Ovary (tissue), 9 donors: ENCODE measurements around the gene MKI67. TPM values are rescaled to one million over a fixed set of nuclear protein-coding genes. Genes with fewer than 3 reads are reported as not detected.

Source experiments
- DNase-seq, 5 donors: peaks; one replicate each; pipeline ENCODE4 v3.0.0-alpha.2; 2019 to 2020
- H3K27ac ChIP-seq, 2 donors: fragments of 200-600 bp; one replicate each; pipeline versions ENCODE4 v1.5.1 to v1.8.0; 2019 to 2022
- H3K27me3 ChIP-seq: fragments of 200-600 bp; one replicate; pipeline ENCODE4 v1.8.0; 2022
- H3K36me3 ChIP-seq: fragments of 200-600 bp; sonication (generic); one replicate; pipeline ENCODE4 v1.5.1; 2019
- H3K4me1 ChIP-seq: one replicate; pipeline ENCODE4 v1.8.1; 2013; ENCODE audit warnings: mild to moderate bottlenecking, moderate library complexity; ENCODE audit not compliant: insufficient read depth
- H3K4me3 ChIP-seq: fragments of 200-600 bp; sonication (generic); one replicate; pipeline ENCODE4 v1.5.1; 2017
- H3K9me3 ChIP-seq, 2 donors: fragments of 200-600 bp in 1 of 2; sonication (generic) in 1 of 2; one replicate each; pipeline versions ENCODE4 v1.5.1 to v1.8.1; 2013 to 2019; ENCODE audit warnings: mild to moderate bottlenecking in 1 of 2, moderate library complexity in 1 of 2
- EP300 ChIP-seq: sonication (generic); formaldehyde crosslinking; IDR thresholded peaks from one replicate; pipeline ENCODE4 v1.6.1; 2017; ENCODE audit warnings: antibody characterized with exemption
- POLR2A ChIP-seq: fragments of 450-650 bp; IDR thresholded peaks from one replicate; pipeline ENCODE4 v1.6.1; 2017; ENCODE audit warnings: antibody characterized with exemption, mild to moderate bottlenecking, moderate library complexity
- WGBS, 3 donors: extraction: QIAGEN DNeasy Blood & Tissue Kit in 1 of 3; methylation state at CpG; one replicate each; pipeline versions ENCODE4 v1.1.5 to v1.1.7; 2013 to 2017; 5-methylcytosine and 5-hydroxymethylcytosine counted together
- intact Hi-C, 4 donors: fragments of 100-400 bp; cut with DNase I; formaldehyde crosslinking; loops; one replicate each; pipeline versions ENCODE4 v1.11.0 to v1.15.1; 2022 to 2023
- polyA plus RNA-seq, 2 donors: library from polyadenylated mRNA; stranded (reverse); fragments of 200-250 nt in 1 of 2; fragments of 350-450 nt in 1 of 2; fragmentation: Illumina TruSeq in 1 of 2; extraction: RNeasy Lipid Tissue Mini Kit (QIAGEN cat#74804) in 1 of 2; gene quantifications; one replicate each; pipeline ENCODE4 v1.2.3, GENCODE V29; 2013 to 2014
- total RNA-seq, 7 donors: library from RNA; depleted of rRNA in 2 of 7; stranded (reverse); fragments of >200 nt in 2 of 7; fragmentation: NEBNext Ultra II Directional in 3 of 7; extraction: Animal tissue kit (Norgen Biotek cat#: 25700) in 3 of 7; gene quantifications; one replicate each; pipeline versions ENCODE4 v1.1.0 to v1.2.4, GENCODE V29; 2016 to 2023
- TF ChIP-seq, protein P1 (sequence below), 3 donors: fragments of 450-650 bp in 2 of 3; fragments of 200-600 bp in 1 of 3; IDR thresholded peaks; one replicate each; pipeline versions ENCODE4 v1.5.1 to v1.8.0; 2016 to 2022; ENCODE audit warnings: antibody characterized with exemption in 3 of 3, mild to moderate bottlenecking in 1 of 3
- donor health status: DM: no; HTN: no; CAD: no; lungs with moderate emphysema.
- donor health status: DM: no; HTN: no; CAD: no.
- donor health status: Bipolar disorder and iron deficiency.
- donor health status: DM: yes; HTN: yes; CAD: no.
- donor health status: DM: no; HTN: no; CAD: no.
- donor health status: DM: yes; HTN: yes; CAD: no.

MKI67 gene
- total and polyA plus RNA-seq, 9 donors: 0.10 to 3.6 (median 0.71) TPM; not detected in 1

DNA sequence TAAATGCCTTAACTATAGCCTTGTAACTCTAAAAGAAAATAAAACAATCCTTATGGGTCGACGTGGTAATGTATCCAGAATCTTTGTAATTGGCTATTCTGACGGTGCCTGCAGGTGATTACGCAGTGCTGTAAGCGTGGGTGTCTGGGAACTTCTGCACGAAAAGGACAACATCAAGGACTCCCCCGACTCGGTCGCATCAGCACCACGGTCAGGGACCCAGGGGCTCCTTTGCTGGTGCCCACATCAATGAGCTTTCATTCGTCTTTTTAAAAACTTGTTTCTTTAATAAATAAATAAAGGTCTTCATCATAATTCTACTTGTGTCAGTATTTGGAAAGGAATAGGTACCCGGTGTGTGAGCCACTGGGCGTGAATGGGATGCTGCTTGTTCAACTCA, 13.2 kb downstream of the MKI67 start:
- Histone ChIP-seq H3K9me3 (no peaks in the 10 kb centered on the region), H3K4me1 (no peaks in the 10 kb centered on the region), H3K4me3 (no peak overlapping the region), H3K27ac (no peak overlapping the region), H3K27me3 (no peaks in the 10 kb centered on the region), H3K36me3 (no peaks in the 10 kb centered on the region)
- no peak for TF ChIP-seq EP300
- TF ChIP-seq, protein P1, sequence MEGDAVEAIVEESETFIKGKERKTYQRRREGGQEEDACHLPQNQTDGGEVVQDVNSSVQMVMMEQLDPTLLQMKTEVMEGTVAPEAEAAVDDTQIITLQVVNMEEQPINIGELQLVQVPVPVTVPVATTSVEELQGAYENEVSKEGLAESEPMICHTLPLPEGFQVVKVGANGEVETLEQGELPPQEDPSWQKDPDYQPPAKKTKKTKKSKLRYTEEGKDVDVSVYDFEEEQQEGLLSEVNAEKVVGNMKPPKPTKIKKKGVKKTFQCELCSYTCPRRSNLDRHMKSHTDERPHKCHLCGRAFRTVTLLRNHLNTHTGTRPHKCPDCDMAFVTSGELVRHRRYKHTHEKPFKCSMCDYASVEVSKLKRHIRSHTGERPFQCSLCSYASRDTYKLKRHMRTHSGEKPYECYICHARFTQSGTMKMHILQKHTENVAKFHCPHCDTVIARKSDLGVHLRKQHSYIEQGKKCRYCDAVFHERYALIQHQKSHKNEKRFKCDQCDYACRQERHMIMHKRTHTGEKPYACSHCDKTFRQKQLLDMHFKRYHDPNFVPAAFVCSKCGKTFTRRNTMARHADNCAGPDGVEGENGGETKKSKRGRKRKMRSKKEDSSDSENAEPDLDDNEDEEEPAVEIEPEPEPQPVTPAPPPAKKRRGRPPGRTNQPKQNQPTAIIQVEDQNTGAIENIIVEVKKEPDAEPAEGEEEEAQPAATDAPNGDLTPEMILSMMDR (IDR thresholded peaks at IDR 0.05): no peak
- no peak for TF ChIP-seq POLR2A
- intact Hi-C loops: no loop called here
- DNase-seq: no peak
- 87 to 90% (median 89%) methylated on average over 13 of the region's 13 CpGs for WGBS, 3 donors

DNA sequence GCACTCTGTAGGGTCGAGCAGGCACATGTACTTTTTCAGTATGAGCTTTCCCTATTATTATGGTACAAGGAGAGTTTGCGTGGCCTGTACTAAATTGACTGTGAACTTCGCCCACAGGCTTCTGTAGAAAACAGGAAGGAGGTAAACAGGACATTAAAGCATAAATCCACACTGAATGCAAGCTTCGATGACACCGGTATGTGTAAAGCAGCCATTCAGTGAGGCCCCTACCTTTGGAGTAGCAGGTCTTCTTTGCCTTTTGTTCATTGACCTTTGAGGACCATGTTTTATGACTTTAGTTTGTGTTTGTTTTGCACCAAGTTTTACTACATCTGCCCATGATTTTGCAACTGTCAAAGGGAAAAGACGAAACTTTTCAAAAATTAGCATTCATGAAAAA, 14.5 kb downstream of the MKI67 start:
- Histone ChIP-seq H3K9me3 (no peaks in the 10 kb centered on the region), H3K27ac (no peak overlapping the region), H3K4me3 (no peak overlapping the region), H3K36me3 (no peaks in the 10 kb centered on the region), H3K4me1 (no peaks in the 10 kb centered on the region), H3K27me3 (no peaks in the 10 kb centered on the region)
- 93 to 95% (median 95%) methylated on average over 6 of the region's 6 CpGs for WGBS, 3 donors
- intact Hi-C loops: no loop called here
- DNase-seq: no peak
- TF ChIP-seq, protein P1 (IDR thresholded peaks at IDR 0.05): no peak
- TF ChIP-seq POLR2A (no peak), EP300 (no peak)

DNA sequence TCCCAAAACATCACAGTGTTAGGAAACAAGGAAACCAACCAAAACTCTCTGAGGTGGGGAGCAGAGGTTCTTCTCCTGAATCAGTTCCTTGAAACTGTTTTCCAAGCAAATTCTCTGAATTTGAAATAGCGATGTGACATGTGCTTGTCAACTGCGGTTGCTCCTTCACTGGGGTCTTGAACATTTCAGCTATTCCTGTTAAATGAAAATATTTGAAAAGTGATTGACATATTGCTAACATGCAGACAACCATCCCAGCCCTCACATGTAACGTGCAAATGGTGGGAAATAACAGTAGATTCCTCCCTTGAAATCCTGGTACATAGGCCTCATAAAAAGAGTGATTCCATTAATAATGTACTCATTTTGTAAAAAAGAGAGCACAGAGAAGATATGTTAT, 15.9 kb downstream of the MKI67 start:
- intact Hi-C loops: no loop called here
- no peaks in the 10 kb centered on the region for H3K36me3 ChIP-seq
- no peaks in the 10 kb centered on the region for H3K27me3 ChIP-seq
- H3K4me1 ChIP-seq: no peaks in the 10 kb centered on the region
- H3K4me3 ChIP-seq: no peak overlapping the region
- H3K9me3 ChIP-seq: no peaks in the 10 kb centered on the region
- H3K27ac ChIP-seq: no peak overlapping the region
- 96 to 100% (median 96%) methylated on average over 3 of the region's 3 CpGs for WGBS, 3 donors
- TF ChIP-seq POLR2A (no peak), EP300 (no peak)
- TF ChIP-seq, protein P1 (IDR thresholded peaks at IDR 0.05): no peak
- DNase-seq: no peak

DNA sequence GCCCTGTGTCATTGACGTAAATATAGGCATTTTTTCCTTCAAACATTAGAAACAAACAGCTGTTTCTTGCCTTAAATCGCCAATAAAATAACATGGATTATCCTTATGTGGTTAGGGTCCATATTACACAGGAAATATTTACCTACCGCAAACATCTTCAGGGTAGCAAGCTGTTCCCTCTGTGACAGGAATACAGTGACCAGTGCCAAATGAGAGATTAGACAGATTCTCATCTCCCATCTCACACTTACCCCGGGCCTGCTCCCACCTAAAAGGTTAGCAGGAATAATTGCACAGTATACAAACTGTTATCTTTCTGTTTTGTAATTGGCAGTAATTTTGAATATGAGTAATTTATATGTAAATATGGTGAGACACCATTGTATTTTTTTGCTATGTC, 16.5 kb downstream of the MKI67 start:
- DNase-seq: no peak
- Histone ChIP-seq H3K36me3 (no peaks in the 10 kb centered on the region), H3K9me3 (no peaks in the 10 kb centered on the region), H3K4me1 (no peaks in the 10 kb centered on the region), H3K27me3 (no peaks in the 10 kb centered on the region), H3K27ac (no peak overlapping the region), H3K4me3 (no peak overlapping the region)
- no peak for TF ChIP-seq POLR2A
- TF ChIP-seq, protein P1 (IDR thresholded peaks at IDR 0.05): no peak
- TF ChIP-seq EP300: no peak
- intact Hi-C loops: no loop called here
- 95 to 99% (median 99%) methylated on average over 4 of the region's 4 CpGs for WGBS, 3 donors

DNA sequence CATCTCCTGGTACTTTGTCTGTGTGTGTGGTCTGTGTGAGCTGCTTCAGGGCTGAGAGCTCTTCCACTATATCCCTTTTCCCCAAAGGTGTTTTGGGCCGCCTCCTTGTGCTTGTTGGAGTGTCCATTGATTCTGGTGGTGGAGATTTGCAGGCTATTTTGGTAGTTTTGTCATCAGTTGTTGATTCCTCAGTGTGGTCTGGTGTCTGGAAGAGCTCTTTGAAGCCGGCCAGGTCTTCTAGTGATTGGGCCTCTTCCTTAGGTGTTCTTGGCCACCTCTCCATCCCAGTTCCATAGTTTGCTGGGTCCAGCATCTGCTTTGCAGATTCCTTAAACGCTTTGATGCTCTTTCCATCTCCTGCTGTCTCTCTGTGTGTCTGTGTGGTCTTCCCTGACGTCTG, 20.8 kb downstream of the MKI67 start:
- no peak for TF ChIP-seq POLR2A
- TF ChIP-seq EP300: no peak
- TF ChIP-seq, protein P1 (IDR thresholded peaks at IDR 0.05): no peak
- Histone ChIP-seq H3K4me3 (no peak overlapping the region), H3K4me1 (no peaks in the 10 kb centered on the region), H3K27ac (no peak overlapping the region), H3K27me3 (no peaks in the 10 kb centered on the region), H3K9me3 (no peaks in the 10 kb centered on the region), H3K36me3 (no peaks in the 10 kb centered on the region)
- DNase-seq: no peak
- WGBS, 3 donors: 90 to 97% (median 93%) methylated on average over 4 of the region's 4 CpGs
- intact Hi-C loops: no loop called here
